SIG-M5 (cell line): ENCODE measurements around the gene CHCHD1.
"Not testable (repeated sequence)": the region's sequence is repeated elsewhere in the genome, so short reads cannot be mapped to it uniquely, and the experiment has no call there.

Experiments used
- DNase-seq: peaks from one replicate; lab custom pipeline; 2025; lab: John Stamatoyannopoulos, UW

CHCHD1 gene

GRCh38 chr10:73781879-73782748 is at the start of gene CHCHD1:
Gene CHCHD1 (plus strand): TSS chr10:73782048. CDS start chr10:73782076, 28 bp downstream.
- DNase-seq = no peak

- DNase-seq = no peak
Measured at GRCh38 chr10:73732426-73732825, 49.4 kb upstream of the CHCHD1 start.

GRCh38 chr10:73732931-73733623 is 48.8 kb upstream of the CHCHD1 start:
- no peak for DNase-seq

- DNase-seq = no peak
Measured at GRCh38 chr10:73734028-73734720, 47.7 kb upstream of the CHCHD1 start.

GRCh38 chr10:73734796-73735305 is 47.0 kb upstream of the CHCHD1 start:
- no peak for DNase-seq

- DNase-seq = not testable (repeated sequence)
Measured at GRCh38 chr10:73740501-73741254, 41.2 kb upstream of the CHCHD1 start.

- DNase-seq = no peak
Measured at GRCh38 chr10:73742454-73742734, 39.5 kb upstream of the CHCHD1 start.

GRCh38 chr10:73743327-73743904 is 38.4 kb upstream of the CHCHD1 start:
- no peak for DNase-seq

- peak; percentile 72 for DNase-seq
Measured at GRCh38 chr10:73743905-73744663, 37.8 kb upstream of the CHCHD1 start, which contains the start of gene SEC24C. Gene SEC24C (plus strand): TSS chr10:73744372. CDS start chr10:73746833, 2,461 bp downstream.

- no peak for DNase-seq
Measured at GRCh38 chr10:73744664-73744975, 37.2 kb upstream of the CHCHD1 start.

GRCh38 chr10:73746721-73747120 is 35.1 kb upstream of the CHCHD1 start:
- no peak for DNase-seq

GRCh38 chr10:73750819-73751218 is 31.0 kb upstream of the CHCHD1 start:
- no peak for DNase-seq

- no peak for DNase-seq
Measured at GRCh38 chr10:73756183-73756582, 25.7 kb upstream of the CHCHD1 start.

GRCh38 chr10:73758704-73759511 is 22.9 kb upstream of the CHCHD1 start:
- no peak for DNase-seq

GRCh38 chr10:73759512-73760115 is 22.2 kb upstream of the CHCHD1 start:
- DNase-seq = no peak

- no peak for DNase-seq
Measured at GRCh38 chr10:73761781-73762180, 20.1 kb upstream of the CHCHD1 start.

- DNase-seq = no peak
Measured at GRCh38 chr10:73762915-73763314, 18.9 kb upstream of the CHCHD1 start.

- no peak for DNase-seq
Measured at GRCh38 chr10:73763343-73763742, 18.5 kb upstream of the CHCHD1 start.

GRCh38 chr10:73765066-73765465 is 16.8 kb upstream of the CHCHD1 start:
- DNase-seq = no peak

- DNase-seq = no peak
Measured at GRCh38 chr10:73768881-73769280, 13.0 kb upstream of the CHCHD1 start.
